ENCODE results near the gene FHOD3. TPM values are rescaled to one million over a fixed set of nuclear protein-coding genes. Genes with fewer than 3 reads are reported as not detected.

The FHOD3 gene
- total RNA-seq, 1 experiment from 2014 or later: 18.1 TPM

GRCh38 chr18:36652503-36652902 lies 355.0 kb downstream of the FHOD3 start:
- TF ChIP-seq EZH2phosphoT487 (IDR thresholded peaks at IDR 0.05; ENCODE audit: borderline replicate concordance, low read length): no peak
- TF ChIP-seq EZH2 (IDR thresholded peaks at IDR 0.05; ENCODE audit: low read length, unreplicated experiment): no peak
- TF ChIP-seq CTCF (conservative IDR thresholded peaks at IDR 0.05; ENCODE audit: low read depth, low read length): no peak
- no peak overlapping the region for H3K9ac ChIP-seq (ENCODE audit: low read length)
- no peak overlapping the region for H3K4me2 ChIP-seq (ENCODE audit: low read length)
- H3K79me2 ChIP-seq (ENCODE audit: low read length): no peaks in the 10 kb centered on the region
- intact Hi-C loops (cut with micrococcal nuclease): no loop called here
- no peaks in the 10 kb centered on the region for H3F3A ChIP-seq (ENCODE audit: low read length, unreplicated experiment)
- H3K27ac ChIP-seq (ENCODE audit: low read length): no peak overlapping the region
- POLR2A ChIA-PET (ENCODE audit: unreplicated experiment): no interaction called here
- H3K4me1 ChIP-seq (ENCODE audit: insufficient read depth, low read length): no peaks in the 10 kb centered on the region
- H3K9me2 ChIP-seq (replicated peaks; ENCODE audit: low read length): no peaks in the 10 kb centered on the region
- no peaks in the 10 kb centered on the region for H3K36me3 ChIP-seq (ENCODE audit: low read depth, low read length)
- CTCF ChIA-PET: no interaction called here
- no peak overlapping the region for H2AFZ ChIP-seq (ENCODE audit: low read length)
- DNase-seq (no peak), ATAC-seq (no peak)
- H3K27me3 ChIP-seq (ENCODE audit: low read length): no peaks in the 10 kb centered on the region
- H3K4me3 ChIP-seq (ENCODE audit: low read length): no peak overlapping the region
- H3K9me3 ChIP-seq (ENCODE audit: low read length): no peaks in the 10 kb centered on the region
- BruUV-seq (replicated peaks): no TSS peak
- no peaks in the 10 kb centered on the region for H4K20me1 ChIP-seq (ENCODE audit: low read length)

GRCh38 chr18:36653141-36653869 lies 355.8 kb downstream of the FHOD3 start:
- H3K27me3 ChIP-seq (ENCODE audit: low read length): no peaks in the 10 kb centered on the region
- POLR2A ChIA-PET (ENCODE audit: unreplicated experiment): no interaction called here
- TF ChIP-seq EZH2phosphoT487 (IDR thresholded peaks at IDR 0.05; ENCODE audit: borderline replicate concordance, low read length): no peak
- no peak for TF ChIP-seq EZH2 (IDR thresholded peaks at IDR 0.05; ENCODE audit: low read length, unreplicated experiment)
- no peak for TF ChIP-seq CTCF (conservative IDR thresholded peaks at IDR 0.05; ENCODE audit: low read depth, low read length)

GRCh38 chr18:36653870-36654269 lies 356.4 kb downstream of the FHOD3 start:
- no peak overlapping the region for H3K4me3 ChIP-seq (ENCODE audit: low read length)
- intact Hi-C loops (cut with micrococcal nuclease): no loop called here
- DNase-seq (no peak), ATAC-seq (no peak)
- ChIA-PET CTCF (no interaction called here), POLR2A (ENCODE audit: unreplicated experiment) (no interaction called here)
- H4K20me1 ChIP-seq (ENCODE audit: low read length): no peaks in the 10 kb centered on the region
- BruUV-seq (replicated peaks): no TSS peak
- TF ChIP-seq EZH2 (IDR thresholded peaks at IDR 0.05; ENCODE audit: low read length, unreplicated experiment): no peak
- TF ChIP-seq CTCF (conservative IDR thresholded peaks at IDR 0.05; ENCODE audit: low read depth, low read length): no peak
- TF ChIP-seq EZH2phosphoT487 (IDR thresholded peaks at IDR 0.05; ENCODE audit: borderline replicate concordance, low read length): no peak
- no peaks in the 10 kb centered on the region for H3K4me1 ChIP-seq (ENCODE audit: insufficient read depth, low read length)
- no peak overlapping the region for H3K4me2 ChIP-seq (ENCODE audit: low read length)
- no peaks in the 10 kb centered on the region for H3K9me2 ChIP-seq (replicated peaks; ENCODE audit: low read length)
- H3K36me3 ChIP-seq (ENCODE audit: low read depth, low read length): no peaks in the 10 kb centered on the region
- H3K27me3 ChIP-seq (ENCODE audit: low read length): no peaks in the 10 kb centered on the region
- no peaks in the 10 kb centered on the region for H3K9me3 ChIP-seq (ENCODE audit: low read length)
- no peak overlapping the region for H2AFZ ChIP-seq (ENCODE audit: low read length)
- no peaks in the 10 kb centered on the region for H3F3A ChIP-seq (ENCODE audit: low read length, unreplicated experiment)
- no peak overlapping the region for H3K9ac ChIP-seq (ENCODE audit: low read length)
- H3K79me2 ChIP-seq (ENCODE audit: low read length): no peaks in the 10 kb centered on the region
- H3K27ac ChIP-seq (ENCODE audit: low read length): no peak overlapping the region

More at GRCh38 chr18:36653141-36653869, 355.8 kb downstream of the FHOD3 start:
- Histone ChIP-seq H3K4me2 (ENCODE audit: low read length) (no peak overlapping the region), H3F3A (ENCODE audit: low read length, unreplicated experiment) (no peaks in the 10 kb centered on the region), H3K4me1 (ENCODE audit: insufficient read depth, low read length) (no peaks in the 10 kb centered on the region), H3K36me3 (ENCODE audit: low read depth, low read length) (no peaks in the 10 kb centered on the region), H3K9me3 (ENCODE audit: low read length) (no peaks in the 10 kb centered on the region), H3K79me2 (ENCODE audit: low read length) (no peaks in the 10 kb centered on the region), H4K20me1 (ENCODE audit: low read length) (no peaks in the 10 kb centered on the region), H3K4me3 (ENCODE audit: low read length) (no peak overlapping the region), H3K27ac (ENCODE audit: low read length) (no peak overlapping the region), H3K9me2 (replicated peaks; ENCODE audit: low read length) (no peaks in the 10 kb centered on the region), H2AFZ (ENCODE audit: low read length) (no peak overlapping the region), H3K9ac (ENCODE audit: low read length) (no peak overlapping the region)
- ATAC-seq (no peak), DNase-seq (no peak)
- intact Hi-C loops (cut with micrococcal nuclease): no loop called here
- BruUV-seq (replicated peaks): no TSS peak
- CTCF ChIA-PET: no interaction called here
